Measurements from ENCODE around the gene CCL4L2.
"Not testable (repeated sequence)": the region's sequence is repeated elsewhere in the genome, so short reads cannot be mapped to it uniquely, and the experiment has no call there.

Gene CCL4L2

GRCh38 chr17:36219556-36219955, 8.7 kb downstream of the CCL4L2 start:
- H3K4me3 Mint-ChIP-seq; H3K27me3 Mint-ChIP-seq; DNase-seq; H3K27ac Mint-ChIP-seq; ATAC-seq (replicated peaks); H3K36me3 Mint-ChIP-seq (ENCODE audit: insufficient read depth); H3K9me3 Mint-ChIP-seq: not testable (repeated sequence)
- peaks cover 22 to 29% of the 10 kb centered on the region in 2 donors for H3K4me1 Mint-ChIP-seq (ENCODE audit: low read depth in 2 of 2)

- not testable (repeated sequence) for H3K27ac Mint-ChIP-seq; ATAC-seq (replicated peaks); H3K27me3 Mint-ChIP-seq; DNase-seq; H3K36me3 Mint-ChIP-seq (ENCODE audit: insufficient read depth); H3K9me3 Mint-ChIP-seq; H3K4me3 Mint-ChIP-seq
- H3K4me1 Mint-ChIP-seq (ENCODE audit: low read depth in 2 of 2): peaks cover 9 to 15% of the 10 kb centered on the region in 2 donors
These were observed 10.1 kb downstream of the CCL4L2 start for GRCh38 chr17:36220737-36221580.

GRCh38 chr17:36221581-36222100, 10.8 kb downstream of the CCL4L2 start:
- not testable (repeated sequence) for H3K4me3 Mint-ChIP-seq; ATAC-seq (replicated peaks); H3K9me3 Mint-ChIP-seq; H3K27ac Mint-ChIP-seq; H3K27me3 Mint-ChIP-seq; DNase-seq; H3K36me3 Mint-ChIP-seq (ENCODE audit: insufficient read depth); H3K4me1 Mint-ChIP-seq (ENCODE audit: low read depth in 2 of 2)

- ATAC-seq (replicated peaks); H3K9me3 Mint-ChIP-seq; H3K4me1 Mint-ChIP-seq (ENCODE audit: low read depth in 2 of 2); H3K27me3 Mint-ChIP-seq; H3K27ac Mint-ChIP-seq; H3K36me3 Mint-ChIP-seq (ENCODE audit: insufficient read depth); DNase-seq; H3K4me3 Mint-ChIP-seq: not testable (repeated sequence)
These were observed 12.1 kb downstream of the CCL4L2 start for GRCh38 chr17:36222967-36223366.

- peak; percentile 26 to 54 (median 30) for DNase-seq
- not testable (repeated sequence) for H3K36me3 Mint-ChIP-seq (ENCODE audit: insufficient read depth); H3K4me1 Mint-ChIP-seq (ENCODE audit: low read depth in 2 of 2); ATAC-seq (replicated peaks); H3K9me3 Mint-ChIP-seq; H3K27me3 Mint-ChIP-seq; H3K27ac Mint-ChIP-seq; H3K4me3 Mint-ChIP-seq
These were observed 18.8 kb downstream of the CCL4L2 start for GRCh38 chr17:36229644-36230043.

GRCh38 chr17:36242046-36242445, 31.2 kb downstream of the CCL4L2 start:
- ATAC-seq (replicated peaks); H3K9me3 Mint-ChIP-seq; H3K4me1 Mint-ChIP-seq (ENCODE audit: low read depth in 2 of 2); DNase-seq; H3K27ac Mint-ChIP-seq; H3K36me3 Mint-ChIP-seq (ENCODE audit: insufficient read depth); H3K27me3 Mint-ChIP-seq; H3K4me3 Mint-ChIP-seq: not testable (repeated sequence)

All from effector memory CD8-positive, alpha-beta T cell (primary cell).